ENCODE results near the gene PRMT5.

Gene PRMT5

GRCh38 chr14:22875003-22875747, 54.0 kb downstream of the PRMT5 start:
- no peak for DNase-seq (ENCODE audit: low read depth)

- no peak for DNase-seq (ENCODE audit: low read depth)
Measured at GRCh38 chr14:22872833-22873520, 56.2 kb downstream of the PRMT5 start.

GRCh38 chr14:22872033-22872832, 56.9 kb downstream of the PRMT5 start:
- DNase-seq (ENCODE audit: low read depth): peak; percentile 59

DNA sequence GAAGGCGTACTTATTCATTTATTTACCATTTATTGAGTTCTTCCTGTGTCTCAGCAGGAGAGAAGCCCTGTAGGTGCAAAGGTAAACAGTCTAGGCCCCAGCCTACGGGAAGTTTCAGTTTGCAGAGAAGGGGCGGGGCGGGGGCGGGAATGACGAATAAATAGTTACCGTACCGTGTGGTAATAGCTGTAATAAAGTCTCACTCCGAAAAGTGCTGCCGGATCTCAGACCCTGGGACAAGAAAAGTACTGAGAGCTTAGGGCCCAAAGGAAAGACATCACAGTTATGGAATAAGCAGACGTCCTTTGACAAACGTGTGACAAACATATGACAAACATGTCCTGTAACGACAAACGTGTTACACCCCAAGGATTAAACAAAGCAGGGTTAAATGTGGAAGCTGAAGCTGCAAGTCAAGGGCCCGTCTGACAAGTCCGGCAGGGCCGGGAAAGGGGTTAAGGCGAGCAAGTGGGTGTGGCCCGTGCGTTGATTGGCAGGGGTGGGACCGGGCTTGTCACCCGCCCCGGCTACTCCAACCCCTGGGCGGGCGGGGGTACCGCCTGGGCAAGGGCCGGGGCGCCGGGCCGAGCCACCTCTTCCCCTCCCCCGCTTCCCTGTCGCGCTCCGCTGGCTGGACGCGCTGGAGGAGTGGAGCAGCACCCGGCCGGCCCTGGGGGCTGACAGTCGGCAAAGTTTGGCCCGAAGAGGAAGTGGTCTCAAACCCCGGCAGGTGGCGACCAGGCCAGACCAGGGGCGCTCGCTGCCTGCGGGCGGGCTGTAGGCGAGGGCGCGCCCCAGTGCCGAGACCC, 57.7 kb downstream of the PRMT5 start, which contains the start of gene LRP10:
TSS of gene LRP10 (plus strand) at position 517 of the 809 bp plus-strand sequence. CDS start 564 bp downstream, outside the sequence.
- peak; percentile 76 for DNase-seq (ENCODE audit: low read depth)

DNA sequence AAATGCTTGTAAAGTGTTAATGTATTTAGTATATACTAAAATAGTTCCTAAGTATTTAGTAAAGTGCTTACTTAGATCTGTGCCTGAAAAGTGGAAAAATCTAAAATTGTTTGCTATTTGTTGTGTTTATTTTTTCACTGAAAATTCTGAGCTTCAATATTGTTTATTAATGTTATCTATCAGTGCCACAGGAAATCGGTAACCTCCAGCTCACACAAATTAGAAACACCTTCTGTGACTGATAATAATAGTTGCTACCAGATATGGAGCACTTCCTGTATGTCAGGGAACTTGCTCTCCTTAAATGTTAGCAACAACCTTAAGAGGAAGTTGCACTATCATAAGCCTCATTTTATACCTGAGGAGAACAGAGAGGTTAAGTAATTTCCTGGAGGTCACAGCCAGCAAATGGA, 58.4 kb downstream of the PRMT5 start:
- DNase-seq (ENCODE audit: low read depth): no peak
